ENCODE data around the gene MBNL3.

MBNL3 gene

DNA sequence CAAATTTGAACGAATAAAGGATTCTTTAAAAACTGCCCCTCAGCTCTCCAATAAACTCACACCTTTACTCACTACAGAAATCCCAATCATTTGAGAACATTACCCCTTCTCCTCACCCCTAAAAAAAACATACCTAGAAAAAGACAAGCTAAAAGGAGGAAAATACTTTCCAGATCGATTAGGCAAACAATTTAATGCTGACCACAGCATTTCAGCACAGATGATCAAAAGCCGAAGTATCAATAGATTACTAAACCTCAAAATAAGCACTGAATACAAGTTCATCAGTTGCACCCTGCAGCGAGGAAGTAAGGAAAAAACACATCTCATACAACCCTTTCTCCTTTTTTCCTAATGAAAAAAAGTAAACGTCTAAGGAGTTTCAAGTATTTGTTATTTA lies 65.5 kb downstream of the MBNL3 start:
- no peak for DNase-seq (ENCODE audit: low read depth in 3 of 3)

DNA sequence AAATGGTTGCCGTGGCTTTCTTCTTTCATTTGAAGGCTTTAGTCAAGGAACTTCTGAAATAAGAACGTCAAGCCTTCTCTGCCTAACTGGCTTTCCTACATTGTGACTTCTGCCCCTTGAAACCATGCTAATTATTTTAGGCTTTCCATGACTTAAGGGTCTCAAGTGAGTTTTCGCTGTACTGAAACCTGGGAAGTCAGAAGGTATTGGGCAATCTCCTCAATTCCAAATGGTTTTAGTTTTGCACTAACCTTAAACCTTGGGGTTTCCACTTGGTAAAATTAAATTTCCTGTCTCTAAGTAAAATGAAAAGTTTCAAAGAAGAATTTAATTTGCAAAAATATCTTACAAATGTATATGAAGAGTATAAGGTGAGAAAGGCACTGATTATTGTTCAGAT lies 73.8 kb downstream of the MBNL3 start:
- no peak for DNase-seq (ENCODE audit: low read depth in 3 of 3)

DNA sequence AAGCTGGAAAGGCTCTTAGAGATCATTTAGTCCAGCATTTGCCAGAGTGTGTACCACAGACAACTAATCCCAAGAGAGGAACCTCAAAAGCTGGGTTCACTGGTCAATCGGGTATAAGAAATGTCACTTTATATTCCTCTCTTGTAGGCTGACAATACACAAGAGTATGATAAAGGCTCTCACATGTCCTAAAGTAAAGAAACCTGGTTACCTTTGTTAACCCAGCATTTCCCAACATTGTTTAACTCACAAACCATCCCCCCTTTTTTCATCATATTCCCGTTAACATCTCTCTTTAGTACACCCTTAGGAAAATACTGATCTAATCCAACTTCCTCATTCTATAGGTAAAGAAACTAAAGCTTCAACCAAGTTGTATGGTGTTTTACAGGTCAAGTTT lies 74.4 kb downstream of the MBNL3 start:
- DNase-seq (ENCODE audit: low read depth in 3 of 3), result no peak

DNA sequence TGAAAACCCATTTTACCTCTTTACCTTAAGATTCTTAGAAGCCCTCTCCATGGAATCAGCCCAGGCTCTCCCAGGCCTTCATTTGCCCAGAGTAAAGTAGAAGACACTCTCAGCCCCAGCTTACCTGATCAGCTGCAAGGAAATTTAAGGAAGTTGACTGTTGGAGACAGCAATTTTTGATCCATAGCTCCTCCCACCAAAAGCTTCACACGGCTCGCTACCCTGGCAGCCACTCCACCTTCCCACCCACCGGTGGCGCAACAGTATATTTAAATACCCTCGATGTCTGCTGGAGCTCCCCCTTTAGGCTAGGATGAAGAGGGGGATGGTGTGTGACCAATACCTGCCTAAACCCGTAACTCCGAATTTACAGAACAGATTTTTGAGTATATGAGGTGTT lies 75.4 kb downstream of the MBNL3 start:
- DNase-seq (ENCODE audit: low read depth in 3 of 3), result no peak

DNA sequence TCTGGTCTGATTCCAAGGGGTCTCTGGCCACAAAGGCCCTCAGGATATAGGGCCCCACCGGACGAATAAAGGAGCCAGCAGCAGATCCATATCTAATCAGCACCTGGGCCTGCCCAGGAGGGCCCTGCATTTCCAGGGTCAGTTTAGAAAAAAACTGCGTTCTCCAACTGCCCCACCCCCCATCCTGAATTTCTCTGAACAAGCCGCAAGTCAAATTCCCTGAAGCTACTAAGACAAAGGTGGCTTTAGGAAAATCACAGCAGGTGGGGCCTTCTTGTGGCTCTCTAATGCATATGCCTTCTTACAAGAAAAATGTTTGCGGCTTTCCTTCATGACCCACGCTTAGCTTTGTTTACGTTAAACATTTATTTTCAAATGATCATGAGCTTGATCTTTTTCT lies 76.6 kb downstream of the MBNL3 start:
- DNase-seq (ENCODE audit: low read depth in 3 of 3), result no peak

DNA sequence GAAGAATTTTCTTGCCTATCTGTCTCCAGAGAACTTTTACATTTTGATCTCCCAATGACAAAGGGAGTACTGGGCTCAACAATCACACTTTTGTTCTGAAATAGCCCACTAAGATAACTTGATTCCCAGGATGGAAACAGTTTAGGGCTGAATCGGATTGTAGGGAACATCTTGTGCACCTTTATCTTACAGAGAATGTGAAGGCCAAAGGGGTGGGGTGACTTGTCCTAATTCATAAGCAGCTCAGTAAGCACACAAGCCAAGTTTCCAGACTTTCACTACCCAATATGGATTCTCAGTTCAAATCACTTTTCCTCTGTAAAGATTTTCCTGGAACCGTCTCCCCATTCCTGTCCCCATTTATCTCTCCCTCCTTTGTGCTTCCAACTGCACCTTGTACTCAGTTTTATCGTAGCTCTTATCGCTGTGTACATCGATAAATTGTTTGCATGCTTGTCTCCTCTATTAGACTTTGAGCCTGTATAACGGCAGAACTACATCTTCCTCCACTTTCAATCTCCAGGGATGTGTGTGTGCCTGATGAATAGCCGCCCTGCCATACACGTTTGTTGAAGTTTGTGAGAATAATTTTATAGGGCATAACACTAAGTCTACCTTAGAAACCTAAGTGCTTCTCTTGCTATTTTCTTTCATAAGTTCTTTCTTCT lies 77.4 kb downstream of the MBNL3 start:
- DNase-seq (ENCODE audit: low read depth in 3 of 3), result no peak

DNA sequence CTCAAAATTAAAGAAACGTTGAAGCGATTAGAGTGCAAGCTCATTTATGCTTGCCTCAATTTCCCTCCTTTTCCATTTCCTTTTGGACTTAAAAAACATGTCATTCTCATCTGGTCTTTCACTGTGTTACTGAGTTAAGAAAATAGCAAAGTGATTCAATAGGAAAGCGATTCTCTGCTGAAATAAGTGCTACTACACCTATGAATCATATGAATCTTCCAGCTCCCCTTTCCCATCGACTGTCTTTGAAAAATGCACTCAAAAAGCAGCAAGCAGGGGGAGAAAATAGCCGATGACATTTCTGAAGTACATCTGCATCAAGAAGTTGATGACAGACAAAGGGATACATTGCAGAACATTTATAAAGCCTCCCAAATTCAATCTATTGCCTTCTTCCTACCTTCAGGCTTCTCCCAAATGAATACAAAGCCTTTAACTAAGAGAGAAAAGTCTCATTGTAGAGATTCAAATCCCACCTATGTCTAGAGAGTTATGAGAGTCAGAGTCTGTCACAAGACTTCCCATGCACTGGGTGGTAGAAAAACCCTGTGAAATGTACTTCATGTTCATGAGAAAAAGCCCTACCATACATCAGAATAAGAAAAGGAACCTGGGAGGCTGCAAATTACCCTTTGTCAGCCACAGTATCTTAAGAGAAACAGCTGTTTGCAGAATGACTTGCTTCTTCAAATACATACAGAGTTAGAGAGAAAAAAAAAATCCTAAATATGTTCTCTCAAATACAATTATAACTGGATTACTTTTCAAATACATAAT lies 78.9 kb downstream of the MBNL3 start:
- DNase-seq (ENCODE audit: low read depth in 3 of 3), result no peak

DNA sequence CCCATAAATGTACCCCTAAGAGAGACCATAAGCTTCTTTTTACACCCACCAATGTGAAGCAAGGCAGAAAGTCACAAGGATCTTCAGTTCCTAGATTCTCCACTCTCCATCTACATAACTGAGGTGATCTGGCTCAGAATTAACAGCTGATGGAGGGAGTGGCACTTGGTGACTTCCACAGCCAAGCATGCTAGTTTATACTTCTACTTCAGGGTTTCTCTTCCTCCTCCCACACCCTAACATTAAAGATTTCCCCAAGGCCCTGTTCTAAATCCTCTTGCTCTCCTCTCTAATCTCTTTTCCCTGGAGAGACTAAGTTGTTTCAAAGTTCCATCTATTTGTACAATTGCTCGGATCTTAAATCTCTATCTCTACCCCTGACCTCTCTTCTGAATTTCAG lies 81.1 kb downstream of the MBNL3 start:
- DNase-seq (ENCODE audit: low read depth in 3 of 3), result no peak

DNA sequence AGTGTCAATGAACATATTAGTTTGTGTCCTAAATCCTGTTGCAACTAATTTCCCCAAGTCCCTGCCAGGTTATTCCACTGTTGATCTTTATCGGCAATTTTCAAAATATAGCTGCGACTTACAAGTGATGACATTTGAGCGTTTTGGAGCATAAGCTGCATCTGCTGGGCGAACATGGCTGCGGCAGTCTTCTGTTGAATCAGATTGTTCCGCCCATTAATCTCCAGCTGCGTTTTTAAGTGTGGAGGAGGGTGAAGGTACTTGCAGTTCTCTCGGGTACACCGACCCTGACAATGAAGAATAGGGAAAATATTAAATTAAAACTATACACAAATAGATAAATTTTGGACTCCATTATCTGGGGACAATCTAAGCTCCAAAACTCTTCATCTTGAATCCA lies 82.7 kb downstream of the MBNL3 start:
- no peak for DNase-seq (ENCODE audit: low read depth in 3 of 3)

DNA sequence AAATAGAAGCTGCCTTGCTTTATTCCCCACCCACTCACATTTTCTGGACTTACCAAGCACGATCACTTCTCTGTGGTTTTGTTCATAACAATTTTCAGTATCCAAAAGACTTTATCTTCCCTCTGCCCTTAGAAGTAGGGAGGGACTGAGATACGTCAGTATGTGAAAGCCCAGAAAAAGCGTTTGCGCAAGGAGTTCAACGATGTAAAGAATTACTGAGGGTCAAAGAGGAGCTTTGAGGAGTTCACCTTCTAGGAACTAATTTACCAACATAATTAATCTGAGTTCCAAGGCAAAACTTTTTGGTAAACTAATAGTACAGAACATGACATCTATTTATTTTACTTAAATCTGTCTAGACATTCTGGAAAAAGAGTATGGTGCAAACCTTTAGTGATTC lies 84.6 kb downstream of the MBNL3 start:
- no peak for DNase-seq (ENCODE audit: low read depth in 3 of 3)

DNA sequence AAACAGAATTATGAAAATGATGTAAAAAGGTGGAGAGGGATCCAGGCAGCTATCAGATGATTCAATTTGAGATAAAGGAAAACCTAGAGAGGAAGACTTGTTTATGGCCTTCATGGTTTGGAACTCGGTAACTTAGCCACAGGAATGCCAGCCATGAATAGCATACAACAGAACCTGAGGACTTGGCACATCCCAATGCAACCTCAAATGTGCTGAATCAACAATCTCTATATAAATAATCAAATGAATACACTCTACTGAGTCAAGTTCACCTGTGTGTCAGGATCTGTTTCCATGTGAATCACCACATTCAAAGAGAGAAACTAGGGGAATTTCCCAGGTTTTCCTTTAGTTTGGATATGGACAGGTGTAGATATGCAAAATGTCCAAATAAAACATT lies 86.9 kb downstream of the MBNL3 start:
- DNase-seq (ENCODE audit: low read depth in 3 of 3), result no peak

DNA sequence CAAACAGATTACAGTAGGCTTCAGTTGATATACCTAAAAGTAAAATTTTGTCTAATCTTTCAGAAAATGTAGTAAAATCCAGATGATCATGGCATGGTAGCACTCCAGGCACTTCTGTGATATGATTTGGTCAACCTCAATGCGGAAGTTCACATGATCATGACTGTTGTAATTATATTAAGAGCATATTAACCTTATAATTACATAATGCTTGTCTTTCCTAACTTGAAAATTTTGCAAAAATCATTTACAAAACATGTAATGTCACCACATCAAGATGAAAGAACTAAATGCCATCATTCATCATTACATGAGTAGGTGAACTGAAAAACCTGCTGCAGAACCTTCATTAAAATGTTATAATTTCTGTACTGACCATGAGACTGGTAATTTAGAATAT lies 88.1 kb downstream of the MBNL3 start:
- DNase-seq (ENCODE audit: low read depth in 3 of 3), result no peak

DNA sequence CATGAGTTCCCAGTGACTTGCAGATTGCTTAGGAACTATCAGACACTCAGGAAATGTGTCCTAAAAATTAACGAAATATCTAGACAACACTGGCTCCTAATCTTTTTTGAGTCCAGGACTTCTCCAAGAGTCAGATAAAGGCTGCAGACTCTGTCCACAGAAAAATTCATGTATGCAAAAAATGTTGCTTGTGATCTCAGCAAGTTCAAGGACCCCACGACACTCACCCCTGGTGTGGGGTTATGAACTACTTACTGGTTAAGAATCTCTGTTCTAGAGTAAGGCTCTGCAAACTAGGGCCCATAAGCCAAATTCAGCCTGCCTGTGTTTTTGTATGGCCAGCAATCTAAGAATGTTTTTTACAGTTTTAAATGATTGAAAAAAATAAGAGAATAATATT lies 93.2 kb downstream of the MBNL3 start:
- no peak for DNase-seq (ENCODE audit: low read depth in 3 of 3)

DNA sequence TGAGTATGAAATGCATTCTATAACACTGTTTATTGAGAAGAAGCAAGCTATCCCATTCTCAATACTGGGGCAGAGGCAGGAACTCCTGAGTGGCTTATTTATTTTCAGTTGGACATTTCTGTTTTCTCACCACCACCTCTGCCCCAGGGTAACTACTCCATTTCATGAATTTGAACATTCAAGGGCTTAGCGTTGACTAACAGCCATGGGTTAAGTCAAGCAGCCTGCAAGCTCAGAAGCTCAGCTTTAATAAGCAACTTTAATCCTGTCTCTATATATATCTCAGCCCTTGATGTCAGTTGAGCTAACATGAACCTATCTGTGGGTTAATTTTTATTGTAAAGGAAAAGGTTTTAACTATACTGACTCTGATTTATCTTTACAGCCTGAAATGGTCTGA lies 93.8 kb downstream of the MBNL3 start:
- no peak for DNase-seq (ENCODE audit: low read depth in 3 of 3)

DNA sequence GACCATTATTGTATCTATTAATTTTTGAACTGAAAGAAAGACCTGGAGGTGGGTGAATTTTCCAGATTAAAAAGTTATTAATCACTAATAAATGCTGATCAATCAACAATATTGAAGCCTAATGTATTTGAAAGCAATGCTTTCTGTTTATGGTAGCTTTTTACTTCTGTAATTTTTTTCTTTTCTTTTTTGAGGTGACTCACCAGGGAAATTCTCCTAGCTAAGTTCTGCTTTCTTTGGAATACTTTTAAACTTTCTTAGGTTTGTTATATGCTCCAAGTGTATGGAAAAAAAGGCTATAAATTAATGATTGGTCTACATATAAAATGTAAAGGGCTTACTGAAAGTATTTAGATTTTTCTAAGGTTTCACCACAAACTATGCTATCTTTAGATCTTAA lies 94.2 kb downstream of the MBNL3 start:
- DNase-seq (ENCODE audit: low read depth in 3 of 3), result no peak

DNA sequence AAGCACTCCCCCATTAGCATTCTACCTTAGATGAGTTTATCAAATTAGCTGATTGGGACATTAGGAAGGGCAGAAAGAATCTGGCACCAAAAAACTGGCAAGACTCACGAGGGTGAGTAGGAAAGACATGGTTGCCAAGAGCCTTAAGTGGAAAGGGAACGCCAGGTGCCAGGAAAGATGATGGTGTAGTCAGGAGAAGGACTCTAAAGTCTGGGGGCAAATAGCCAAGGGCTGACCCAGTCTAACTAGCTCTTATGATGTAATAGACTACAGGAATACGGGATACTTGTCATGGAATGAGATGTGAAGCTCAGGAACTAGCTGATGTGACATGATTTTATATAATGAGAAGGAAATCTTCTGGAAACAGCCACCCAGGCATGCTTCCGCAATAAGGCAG lies 94.8 kb downstream of the MBNL3 start:
- no peak for DNase-seq (ENCODE audit: low read depth in 3 of 3)

DNA sequence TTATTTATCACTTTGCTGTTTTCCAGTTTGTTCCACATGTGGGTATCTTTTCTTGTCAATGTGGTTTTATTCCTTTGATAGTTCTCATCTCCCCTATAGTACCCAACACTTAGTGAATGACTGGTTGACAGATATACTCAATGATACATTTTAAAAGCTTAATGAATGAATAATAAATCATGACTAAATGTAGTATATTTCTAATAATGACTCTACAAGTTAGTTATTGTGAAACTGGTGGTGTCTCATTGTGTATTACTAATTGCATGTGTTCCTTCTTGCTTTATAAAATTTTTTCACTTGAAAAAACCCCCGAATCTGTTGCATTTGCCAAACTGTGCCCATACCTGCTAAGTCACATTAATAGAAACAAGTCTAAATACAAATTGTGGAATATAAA lies 95.4 kb downstream of the MBNL3 start:
- no peak for DNase-seq (ENCODE audit: low read depth in 3 of 3)

DNA sequence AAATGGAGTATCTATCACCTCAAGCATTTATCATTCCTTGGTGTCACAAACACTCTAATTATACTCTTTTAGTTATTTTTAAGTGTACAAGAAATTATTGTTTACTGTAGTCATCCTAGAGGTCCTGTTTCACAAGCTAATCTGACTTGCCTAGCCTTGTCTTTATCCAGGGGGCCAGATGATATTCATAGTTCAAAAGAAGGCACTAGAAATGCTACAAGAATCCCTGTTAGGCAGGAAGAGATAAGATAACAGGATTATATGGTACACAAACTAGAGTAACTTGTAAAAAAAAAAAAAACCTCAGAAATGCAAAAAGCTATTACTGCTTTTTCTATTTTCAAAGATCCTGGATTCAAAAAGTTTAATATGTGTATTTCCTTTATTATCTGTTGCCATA lies 95.8 kb downstream of the MBNL3 start:
- no peak for DNase-seq (ENCODE audit: low read depth in 3 of 3)

DNA sequence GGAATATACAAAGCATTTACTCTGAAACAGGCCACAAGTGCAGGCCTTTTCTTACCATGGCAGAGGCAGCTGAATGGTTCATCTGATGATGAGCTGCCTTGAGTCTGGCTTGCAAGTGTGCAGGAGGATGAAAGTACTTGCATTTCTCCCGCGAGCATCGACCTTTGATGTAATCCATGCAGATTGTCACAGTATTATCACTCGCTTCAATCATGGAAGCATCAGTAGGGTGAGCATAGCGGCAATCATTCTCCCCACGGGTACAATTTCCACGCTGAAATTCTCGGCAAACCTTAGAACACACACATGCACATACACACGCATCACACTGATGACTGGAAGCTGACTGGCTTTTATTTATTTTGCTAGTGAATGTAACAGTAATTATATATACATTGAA lies 98.0 kb downstream of the MBNL3 start:
- no peak for DNase-seq (ENCODE audit: low read depth in 3 of 3)

DNA sequence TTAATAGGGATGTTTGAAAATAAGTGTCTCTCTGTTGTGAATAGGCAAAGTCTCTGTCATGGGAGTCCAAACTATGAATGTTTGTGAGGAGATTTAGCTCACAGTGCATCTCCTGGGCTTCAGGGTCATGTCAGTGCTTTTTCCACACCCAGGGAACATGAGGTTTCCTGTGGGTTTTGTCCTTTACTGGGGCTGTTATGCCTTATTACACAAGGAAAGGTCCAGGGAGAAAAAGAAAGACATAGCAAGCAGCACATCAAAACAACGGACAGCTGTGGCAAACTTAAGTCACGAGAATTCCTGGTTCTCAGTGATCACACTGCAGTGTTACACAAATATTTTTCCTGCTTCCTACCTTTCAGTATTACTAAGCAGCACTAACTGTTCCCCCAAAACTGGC lies 99.4 kb downstream of the MBNL3 start:
- no peak for DNase-seq (ENCODE audit: low read depth in 3 of 3)

DNA sequence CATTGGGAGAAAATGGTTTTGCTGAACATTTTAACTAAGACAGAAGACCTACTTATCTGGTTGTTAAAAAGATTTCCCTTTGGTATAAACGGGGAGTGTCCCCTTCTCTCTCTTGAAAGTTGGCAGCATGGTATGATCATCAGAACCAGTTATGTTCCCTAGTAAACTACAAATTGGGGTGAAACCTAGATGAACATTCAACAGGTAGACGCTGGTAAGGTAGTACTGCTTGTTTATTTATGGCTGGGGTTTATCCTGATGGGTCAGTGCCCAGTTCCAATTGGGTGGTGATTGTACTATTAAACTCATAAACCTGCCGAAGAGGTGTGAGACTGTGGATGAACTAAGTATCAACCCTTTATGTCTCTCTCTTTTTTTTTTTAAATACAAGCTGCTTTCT lies 100.5 kb downstream of the MBNL3 start:
- DNase-seq (ENCODE audit: low read depth in 3 of 3), result no peak

DNA sequence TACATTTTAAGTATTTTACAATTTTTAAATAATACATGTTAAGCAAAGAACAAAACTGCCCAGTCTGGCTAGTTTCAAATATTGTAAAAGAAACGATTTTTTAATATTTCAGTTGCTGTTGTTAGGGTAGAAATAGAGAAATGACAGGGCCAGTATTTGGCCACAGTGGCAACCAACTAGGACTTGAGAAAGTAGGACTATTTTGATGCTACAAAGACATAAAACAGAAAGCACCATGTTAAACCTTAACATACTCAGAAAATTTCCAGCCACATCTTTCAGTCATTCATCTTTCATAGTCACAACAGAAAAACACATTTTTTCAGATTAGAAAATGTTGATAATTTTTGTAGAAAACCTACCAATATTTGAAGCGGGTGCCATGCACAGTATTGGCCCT lies 104.5 kb downstream of the MBNL3 start:
- DNase-seq (ENCODE audit: low read depth in 3 of 3), result no peak

DNA sequence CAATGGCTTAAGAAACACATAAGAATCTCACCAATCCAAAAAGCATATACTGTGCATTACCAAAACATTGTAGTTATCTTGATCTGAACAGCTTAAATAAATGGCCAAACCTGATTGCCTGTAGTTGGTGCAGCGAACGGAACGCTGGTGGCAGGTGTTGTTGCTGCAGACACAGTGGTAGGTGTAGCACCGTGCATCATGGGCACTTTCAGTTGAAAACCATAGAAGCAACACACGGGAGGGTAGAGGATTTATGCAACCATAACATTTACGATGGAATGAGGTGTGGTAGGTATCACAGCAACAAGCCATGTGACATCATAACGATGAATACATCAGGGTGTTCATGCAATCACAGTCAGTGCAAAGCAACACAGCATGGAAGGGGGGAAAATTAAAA lies 106.8 kb downstream of the MBNL3 start:
- DNase-seq (ENCODE audit: low read depth in 3 of 3), result no peak

DNA sequence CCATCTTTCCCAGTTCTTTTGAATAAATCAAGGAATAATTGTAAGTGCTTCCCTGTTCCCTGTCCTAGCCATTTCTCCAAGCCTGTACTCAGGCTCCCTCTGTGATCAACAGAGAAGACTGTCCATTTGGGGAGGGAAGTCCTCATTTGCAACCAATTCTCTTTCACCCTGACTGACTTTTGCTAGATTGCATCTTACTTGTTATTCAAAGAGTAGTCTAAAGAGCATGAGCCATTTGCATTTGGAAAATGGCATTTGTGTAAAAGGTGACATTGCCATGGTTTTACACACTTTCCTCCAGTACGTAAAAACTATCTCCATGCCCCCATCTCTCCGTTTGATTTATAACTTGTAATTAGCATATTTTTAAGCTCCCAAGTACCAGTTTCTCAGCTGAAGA lies 110.6 kb downstream of the MBNL3 start:
- no peak for DNase-seq (ENCODE audit: low read depth in 3 of 3)
